Lower leg skin (tissue), 4 donors: ENCODE measurements around the gene FOXP1. TPM values are rescaled to one million over a fixed set of nuclear protein-coding genes. Genes with fewer than 3 reads are reported as not detected.
A peak's percentile ranks its signal among the peaks of the same experiment; 100 is the strongest.

ENCODE experiments used
- DNase-seq, 2 donors: peaks; one replicate each; pipeline ENCODE4 v3.0.0-alpha.2; 2019; ENCODE audit warnings: low spot score in 2 of 2
- H3K4me3 ChIP-seq: fragments of 200-600 bp; sonication (generic); 2 replicates; pipeline ENCODE4 v1.5.1; 2017; ENCODE audit warnings: mild to moderate bottlenecking, low read depth; ENCODE audit not compliant: poor library complexity, severe bottlenecking
- POLR2A ChIP-seq, 2 donors: fragments of 450-650 bp; IDR thresholded peaks; one replicate each; pipeline ENCODE4 v1.6.1; 2016 to 2017; ENCODE audit warnings: antibody characterized with exemption in 2 of 2, mild to moderate bottlenecking in 1 of 2, moderate library complexity in 1 of 2
- WGBS, 2 donors: methylation state at CpG; one replicate each; pipeline ENCODE4 v1.1.5; 2018; 5-methylcytosine and 5-hydroxymethylcytosine counted together
- intact Hi-C: fragments of 100-400 bp; cut with DNase I; formaldehyde crosslinking; loops from one replicate; pipeline ENCODE4 v1.15.0; 2023; ENCODE audit warnings: low total_unique reads
- microRNA counts, 2 donors: library from miRNA; unstranded; fragments of <30 nt; microRNA quantifications; one replicate each; lab custom pipeline; 2016
- microRNA-seq, 2 donors: library from miRNA; unstranded; fragments of <30 nt; microRNA quantifications; one replicate each; pipeline ENCODE4, GENCODE V29; 2016; ENCODE audit warnings: borderline replicate concordance in 2 of 2, borderline number of aligned reads in 1 of 2
- total RNA-seq, 4 donors: library from RNA; depleted of rRNA; stranded (reverse); fragments of >200 nt; gene quantifications; one replicate each; pipeline ENCODE4 v1.1.0, GENCODE V29; 2016
- TF ChIP-seq, protein P1 (sequence below), 3 donors: fragments of 450-650 bp; IDR thresholded peaks; one replicate each; pipeline ENCODE4 v1.5.1; 2016; ENCODE audit warnings: antibody characterized with exemption in 3 of 3, mild to moderate bottlenecking in 3 of 3, moderate library complexity in 2 of 3

The FOXP1 gene
- total RNA-seq, 4 donors from 2014 or later = 46.6 to 66.6 (median 55.2) TPM

DNA sequence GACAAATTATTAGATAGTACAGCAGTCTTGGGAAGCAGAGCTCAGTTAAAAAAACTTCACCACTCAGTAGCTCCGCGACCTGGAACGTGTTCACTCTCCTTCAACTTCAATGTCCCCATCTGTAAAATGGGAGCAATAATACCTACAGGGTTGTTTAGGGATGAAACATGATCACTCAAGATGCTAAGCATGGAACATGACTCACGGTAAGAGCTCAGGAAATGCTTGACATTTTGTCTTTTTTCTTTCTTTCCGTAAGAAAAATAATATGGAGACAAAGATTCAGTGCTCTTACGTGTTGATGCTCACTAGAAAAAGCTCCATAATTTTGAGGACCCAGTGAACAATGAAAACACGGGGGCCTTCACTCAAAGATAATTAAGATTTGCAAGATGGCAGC, 664.4 kb downstream of the FOXP1 start:
- intact Hi-C loops = no loop called here
- no peak for DNase-seq
- WGBS, 2 donors = 92 to 94% methylated on average over 7 of the region's 7 CpGs
- no peak overlapping the region for H3K4me3 ChIP-seq
- no peak for TF ChIP-seq POLR2A (IDR thresholded peaks at IDR 0.05)
- TF ChIP-seq, protein P1, sequence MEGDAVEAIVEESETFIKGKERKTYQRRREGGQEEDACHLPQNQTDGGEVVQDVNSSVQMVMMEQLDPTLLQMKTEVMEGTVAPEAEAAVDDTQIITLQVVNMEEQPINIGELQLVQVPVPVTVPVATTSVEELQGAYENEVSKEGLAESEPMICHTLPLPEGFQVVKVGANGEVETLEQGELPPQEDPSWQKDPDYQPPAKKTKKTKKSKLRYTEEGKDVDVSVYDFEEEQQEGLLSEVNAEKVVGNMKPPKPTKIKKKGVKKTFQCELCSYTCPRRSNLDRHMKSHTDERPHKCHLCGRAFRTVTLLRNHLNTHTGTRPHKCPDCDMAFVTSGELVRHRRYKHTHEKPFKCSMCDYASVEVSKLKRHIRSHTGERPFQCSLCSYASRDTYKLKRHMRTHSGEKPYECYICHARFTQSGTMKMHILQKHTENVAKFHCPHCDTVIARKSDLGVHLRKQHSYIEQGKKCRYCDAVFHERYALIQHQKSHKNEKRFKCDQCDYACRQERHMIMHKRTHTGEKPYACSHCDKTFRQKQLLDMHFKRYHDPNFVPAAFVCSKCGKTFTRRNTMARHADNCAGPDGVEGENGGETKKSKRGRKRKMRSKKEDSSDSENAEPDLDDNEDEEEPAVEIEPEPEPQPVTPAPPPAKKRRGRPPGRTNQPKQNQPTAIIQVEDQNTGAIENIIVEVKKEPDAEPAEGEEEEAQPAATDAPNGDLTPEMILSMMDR (IDR thresholded peaks at IDR 0.05) = no peak

DNA sequence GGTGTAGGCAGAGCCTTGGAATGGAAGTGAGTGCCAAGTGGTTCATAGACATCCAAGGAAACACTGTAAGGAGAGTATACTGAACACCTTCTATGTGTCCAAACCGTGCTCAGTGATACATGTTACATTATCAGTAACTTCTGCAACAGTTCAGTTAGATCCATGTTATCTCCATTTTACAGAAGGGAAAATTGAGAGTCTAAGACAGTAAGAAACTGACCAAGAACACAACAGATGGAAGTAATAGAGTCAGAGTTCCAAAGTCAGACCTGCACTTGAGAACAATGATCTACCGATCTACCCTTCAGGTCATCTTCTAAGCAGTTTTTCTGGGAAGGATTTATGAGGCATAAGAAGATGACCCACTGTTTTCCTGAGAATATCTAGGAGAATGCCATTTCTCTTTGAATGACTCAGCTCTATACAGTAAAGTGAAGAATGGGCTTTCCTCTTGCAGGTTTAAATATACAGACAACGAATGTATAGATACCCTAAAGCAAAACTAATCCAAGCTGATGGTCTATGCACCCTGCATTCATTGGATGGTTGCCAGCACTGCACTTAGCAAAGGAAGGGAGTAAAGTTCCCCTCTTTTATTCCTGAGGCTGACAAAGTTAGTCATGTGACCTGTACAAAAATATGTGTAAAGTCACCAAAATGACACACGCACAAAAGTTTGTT, 667.0 kb downstream of the FOXP1 start:
- no peak overlapping the region for H3K4me3 ChIP-seq
- intact Hi-C loops = no loop called here
- no peak for DNase-seq
- TF ChIP-seq POLR2A (IDR thresholded peaks at IDR 0.05) = no peak
- TF ChIP-seq, protein P1 (IDR thresholded peaks at IDR 0.05) = no peak
- WGBS, 2 donors = 69 to 70% methylated on average over 4 of the region's 4 CpGs

DNA sequence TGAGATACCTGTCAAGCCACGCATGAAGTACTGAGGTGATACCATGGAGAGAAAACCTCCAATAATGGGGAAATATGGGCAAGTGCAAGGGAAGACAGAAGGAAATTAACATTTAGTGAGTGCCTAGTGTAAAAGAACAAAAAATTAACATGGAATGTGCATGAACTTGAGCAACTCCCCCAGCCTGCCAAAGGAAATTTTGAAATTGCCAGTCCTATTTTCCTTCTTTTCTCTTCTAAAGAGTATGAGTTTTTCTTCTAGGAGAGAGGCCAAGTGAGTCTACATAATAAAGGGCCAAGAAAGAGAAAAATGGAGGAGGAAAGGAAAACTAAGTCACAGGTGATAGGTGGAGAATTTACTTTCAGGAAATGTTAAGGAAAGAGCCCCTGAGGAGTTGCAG, 668.7 kb downstream of the FOXP1 start:
- intact Hi-C loops = no loop called here
- peak in 1 of 2 donors; percentile 18 for DNase-seq
- TF ChIP-seq, protein P1 (IDR thresholded peaks at IDR 0.05) = no peak
- TF ChIP-seq POLR2A (IDR thresholded peaks at IDR 0.05) = no peak
- WGBS, 2 donors = 96 to 100% methylated on average over 1 of the region's 1 CpG
- no peak overlapping the region for H3K4me3 ChIP-seq

- intact Hi-C loops = no loop called here
- no peak for DNase-seq
- TF ChIP-seq, protein P1 (IDR thresholded peaks at IDR 0.05) = no peak
- no peak for TF ChIP-seq POLR2A (IDR thresholded peaks at IDR 0.05)
- no peak overlapping the region for H3K4me3 ChIP-seq
- WGBS, 2 donors = 89 to 91% methylated on average over 5 of the region's 5 CpGs
These were observed 671.8 kb downstream of the FOXP1 start for GRCh38 chr3:70911719-70912118.

DNA sequence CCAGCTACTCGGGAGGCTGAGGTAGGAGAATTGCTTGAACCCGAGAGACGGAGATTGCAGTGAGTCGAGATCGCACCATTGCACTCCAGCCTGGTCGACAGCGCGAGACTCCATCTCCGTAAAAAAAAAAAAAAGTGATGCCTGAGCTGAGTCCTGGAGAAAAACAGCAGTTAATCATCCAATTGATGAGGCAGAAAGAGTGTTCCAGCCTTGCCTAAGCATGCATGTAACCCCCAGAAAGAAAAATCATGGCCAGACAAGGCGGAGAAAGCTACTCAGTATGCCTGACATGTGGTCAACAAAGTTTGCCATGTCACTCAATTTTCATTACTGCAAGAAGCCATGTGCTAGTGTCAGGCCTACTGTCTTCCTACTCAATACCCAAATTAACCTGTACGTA, 678.0 kb downstream of the FOXP1 start:
- no peak overlapping the region for H3K4me3 ChIP-seq
- TF ChIP-seq, protein P1 (IDR thresholded peaks at IDR 0.05) = no peak
- TF ChIP-seq POLR2A (IDR thresholded peaks at IDR 0.05) = no peak
- intact Hi-C loops = no loop called here
- 94 to 98% methylated on average over 11 of the region's 11 CpGs for WGBS, 2 donors
- DNase-seq = no peak

MicroRNAs within 50 kb of the gene (microRNA counts, 767-probe panel; counts per million panel counts)
- microRNA hsa-miR-1284 (lab: Ali Mortazavi, UCI) = 0 to 358 counts per million in 2 donors

Small RNAs within 50 kb of the gene (microRNA-seq; reads per million reads assigned to microRNA genes)
- 0 to 0.68 reads per million in 2 donors for gene MIR1284

Other genes with a start within 250 kb of the FOXP1 start
- gene EIF4E3, start 141.7 kb upstream of the FOXP1 start, total RNA-seq = 10 to 100 TPM; 11.4 to 13.5 (median 12.8) TPM
- 1 to 10 TPM; 1.9 to 4.5 (median 2.5) TPM for gene GPR27, start 170.1 kb upstream of the FOXP1 start, total RNA-seq
- gene PROK2, start 201.4 kb upstream of the FOXP1 start, total RNA-seq = not detected